CD4-positive, alpha-beta memory T cell (primary cell): ENCODE measurements around the gene CHST11. TPM values are rescaled to one million over a fixed set of nuclear protein-coding genes. Genes with fewer than 3 reads are reported as not detected.

Source experiments
- CTCF ChIA-PET: fragments of 350-600 bp; sonication (Branson Sonifier 250); formaldehyde crosslinking; loops from one replicate; lab custom pipeline; 2021; ENCODE audit warnings: inconsistent platforms; ENCODE audit not compliant: partially characterized antibody; lab: Charles Lee
- POLR2A ChIA-PET: fragments of 350-600 bp; sonication (Branson Sonifier 250); formaldehyde crosslinking; loops from one replicate; lab custom pipeline; 2021; ENCODE audit not compliant: partially characterized antibody; lab: Charles Lee
- DNase-seq, 5 donors: peaks; one replicate each; pipeline versions ENCODE4 v3.0.0 to v3.0.0-alpha.2; 2020 to 2022; ENCODE audit warnings: mixed read lengths in 1 of 5
- H3K27ac ChIP-seq: one replicate; pipeline ENCODE4 v1.7.0; 2013; ENCODE audit warnings: low read depth, low read length
- H3K27me3 ChIP-seq: 2 replicates; pipeline ENCODE4 v1.7.0; 2013; ENCODE audit warnings: mild to moderate bottlenecking, low read length, moderate library complexity; ENCODE audit not compliant: insufficient read depth
- H3K36me3 ChIP-seq: 2 replicates; pipeline ENCODE4 v1.7.0; 2013; ENCODE audit warnings: mild to moderate bottlenecking, low read length, moderate library complexity; ENCODE audit not compliant: insufficient read depth
- H3K4me1 ChIP-seq: 2 replicates; pipeline ENCODE4 v1.7.0; 2013; ENCODE audit warnings: mild to moderate bottlenecking, low read length, moderate library complexity; ENCODE audit not compliant: insufficient read depth
- H3K4me3 ChIP-seq, 2 donors: one replicate each; pipeline ENCODE4 v1.7.0; 2013; ENCODE audit warnings: low read length in 2 of 2, mild to moderate bottlenecking in 1 of 2
- H3K9me3 ChIP-seq, 2 donors: one replicate each; pipeline ENCODE4 v1.7.0; 2013; ENCODE audit warnings: low read length in 2 of 2, control low read depth in 1 of 2; ENCODE audit not compliant: control insufficient read depth in 1 of 2
- H3K27ac Mint-ChIP-seq, 7 donors: one replicate each; pipeline ENCODE4 v1.8.0; 2020 to 2021; ENCODE audit warnings: mixed read lengths in 7 of 7, mild to moderate bottlenecking in 6 of 7, inconsistent platforms in 3 of 7, moderate library complexity in 3 of 7
- H3K27me3 Mint-ChIP-seq, 2 donors: one replicate each; pipeline ENCODE4 v1.8.0; 2020 to 2021; ENCODE audit warnings: mixed read lengths in 2 of 2
- H3K36me3 Mint-ChIP-seq, 2 donors: one replicate each; pipeline ENCODE4 v1.8.0; 2020 to 2021; ENCODE audit warnings: mixed read lengths in 2 of 2, inconsistent platforms in 1 of 2, mild to moderate bottlenecking in 1 of 2
- H3K4me1 Mint-ChIP-seq, 4 donors: one replicate each; pipeline ENCODE4 v1.8.0; 2020 to 2021; ENCODE audit warnings: mixed read lengths in 4 of 4, mild to moderate bottlenecking in 1 of 4
- H3K4me3 Mint-ChIP-seq, 8 donors: one replicate each; pipeline ENCODE4 v1.8.0; 2020 to 2021; ENCODE audit warnings: mixed read lengths in 8 of 8, mild to moderate bottlenecking in 7 of 8, moderate library complexity in 6 of 8, inconsistent platforms in 3 of 8
- H3K9me3 Mint-ChIP-seq, 8 donors: one replicate each; pipeline ENCODE4 v1.8.0; 2020 to 2021; ENCODE audit warnings: mixed read lengths in 8 of 8, mild to moderate bottlenecking in 5 of 8, inconsistent platforms in 3 of 8, moderate library complexity in 1 of 8
- intact Hi-C: fragments of 100-400 bp; cut with micrococcal nuclease; formaldehyde crosslinking; loops from one replicate; pipeline ENCODE4 v1.15.1; 2023
- microRNA-seq: library from miRNA; unstranded; fragments of <30 nt; microRNA quantifications from one replicate; pipeline ENCODE4 v1.2.0, GENCODE V29; 2021; ENCODE audit warnings: borderline replicate concordance, borderline number of aligned reads, borderline microRNAs expressed, mixed read lengths
- polyA plus RNA-seq, 2 donors: library from polyadenylated mRNA; unstranded; fragments of 300-500 nt; fragmentation: Illumina TruSeq; gene quantifications; one replicate each; pipeline ENCODE4 v1.2.3, GENCODE V29; 2021
- total RNA-seq, 2 experiments: library from RNA; stranded (reverse); gene quantifications; one replicate each; pipeline ENCODE4 v1.2.3, GENCODE V29; 2021

CHST11 gene
- total and polyA plus RNA-seq, 4 experiments from 2014 or later: 55.1 to 64.6 (median 59.8) TPM

GRCh38 chr12:104809706-104810385 lies 353.1 kb downstream of the CHST11 start:
- Histone ChIP-seq H3K9me3 (no peaks in the 10 kb centered on the region), H3K27me3 (no peaks in the 10 kb centered on the region), H3K4me1 (no peaks in the 10 kb centered on the region), H3K4me3 (no peak overlapping the region), H3K36me3 (no peaks in the 10 kb centered on the region), H3K27ac (no peak overlapping the region)
- H3K9me3 Mint-ChIP-seq: peaks cover 0 to 5% (median 0%) of the 10 kb centered on the region in 8 donors
- no peaks in the 10 kb centered on the region for H3K36me3 Mint-ChIP-seq
- DNase-seq: no peak
- ChIA-PET POLR2A (no interaction called here), CTCF (no interaction called here)
- H3K4me3 Mint-ChIP-seq: no peak overlapping the region
- no peaks in the 10 kb centered on the region for H3K27me3 Mint-ChIP-seq
- intact Hi-C loops: no loop called here
- no peaks in the 10 kb centered on the region for H3K4me1 Mint-ChIP-seq
- H3K27ac Mint-ChIP-seq: no peak overlapping the region

Small RNAs within 50 kb of the gene (microRNA-seq; reads per million reads assigned to microRNA genes)
- gene MIR3922: not detected

Other genes starting within 250 kb of the CHST11 start
- 10 to 100 TPM; 57.6 to 64.5 TPM for gene TXNRD1, start 241.2 kb upstream of the CHST11 start, total RNA-seq
- gene TXNRD1, start 241.2 kb upstream of the CHST11 start, polyA plus RNA-seq: 10 to 100 TPM; 32.2 to 35.8 TPM
- gene EID3, start 153.2 kb upstream of the CHST11 start, total RNA-seq: 1 to 10 TPM; 9.4 to 9.9 TPM
- gene EID3, start 153.2 kb upstream of the CHST11 start, polyA plus RNA-seq: 10 to 100 TPM; 12.7 to 15.6 TPM